Cardiac ventricle fibroblast (primary cell): ENCODE results near the gene IL2RG. TPM values are rescaled to one million over a fixed set of nuclear protein-coding genes. Genes with fewer than 3 reads are reported as not detected.

Experiments
- total RNA-seq: library from RNA; depleted of rRNA; stranded (reverse); fragments of >200 nt; gene quantifications from 2 replicates; pipeline ENCODE4 v1.2.3, GENCODE V29; 2015

IL2RG gene
- not detected in 2 replicates for total RNA-seq

GRCh38 chrX:71111141-71111843 is at the start of gene IL2RG:
Gene IL2RG, minus strand, starts transcription at chrX:71111577. Its CDS starts 38 bp downstream, at chrX:71111539.

GRCh38 chrX:71144651-71145050 is 33.3 kb upstream of the IL2RG start, which contains the start of gene NLGN3:
Gene NLGN3, plus strand, starts transcription at chrX:71144841. Its CDS starts 2,909 bp downstream, at chrX:71147750.

GRCh38 chrX:71118032-71118984 is 6.9 kb upstream of the IL2RG start, which contains the start of gene MED12:
Gene MED12, plus strand, starts transcription at chrX:71118596. Its CDS starts 159 bp downstream, at chrX:71118755.

DNA sequence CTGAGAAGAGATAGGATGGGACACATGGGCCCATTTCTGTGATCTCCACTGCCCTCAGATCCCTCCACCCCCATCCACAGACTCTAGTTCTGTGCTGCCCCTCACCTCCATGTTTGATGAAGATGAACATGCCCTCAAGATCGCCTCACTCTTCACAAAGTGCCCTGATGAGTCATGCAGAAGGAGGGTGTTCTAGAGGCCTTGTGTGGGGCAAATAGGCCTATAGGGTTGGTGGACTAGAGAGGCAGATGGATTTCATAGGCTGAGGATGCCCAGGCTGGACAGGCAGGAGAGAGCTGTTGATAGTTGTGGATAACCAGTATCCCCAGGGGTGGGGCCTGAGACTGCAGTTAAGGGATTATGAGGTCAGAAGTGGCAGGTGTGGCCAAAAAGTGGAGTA is 5.0 kb downstream of the IL2RG start, which contains the start of gene CXorf65:
Gene CXorf65, minus strand, starts transcription at position 314 of the 400 bp plus-strand sequence. Its CDS starts 184 bp downstream, at position 130.

DNA sequence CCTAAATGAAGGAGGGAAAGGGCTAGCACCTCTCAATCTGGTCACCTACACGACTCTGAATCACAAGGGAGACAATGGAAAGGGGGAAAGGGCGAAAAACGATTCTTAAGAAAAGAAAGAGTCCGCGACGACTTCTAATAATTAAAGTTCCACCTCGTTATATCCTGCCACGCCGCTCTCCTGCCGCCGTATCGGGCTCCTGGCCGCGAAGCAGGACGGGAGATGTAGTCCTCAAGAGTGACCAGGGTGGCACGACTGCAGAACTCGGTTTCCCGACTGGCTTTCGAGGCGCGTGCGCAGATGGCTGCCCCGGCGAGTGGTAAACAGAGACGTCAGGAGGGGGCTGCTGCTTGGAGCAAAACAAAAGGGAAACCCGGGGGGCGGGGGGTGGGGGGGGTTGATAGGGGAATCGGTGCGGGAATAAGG is 15.8 kb downstream of the IL2RG start, which contains the start of gene FOXO4:
Gene FOXO4, plus strand, starts transcription at position 297 of the 426 bp plus-strand sequence. CDS start 678 bp downstream, outside the sequence.

GRCh38 chrX:71068044-71068918 is 43.1 kb downstream of the IL2RG start, which contains the start of gene SNX12:
Gene SNX12, minus strand, starts transcription at chrX:71068334. Its CDS starts 28 bp downstream, at chrX:71068306.

Other genes with a start within 250 kb of the IL2RG start
- not detected in 2 replicates for gene TEX11, start 202.9 kb downstream of the IL2RG start, total RNA-seq
- gene SLC7A3, start 180.5 kb downstream of the IL2RG start, total RNA-seq, result 0.15 TPM in 1 of 2 replicates, not detected in the other
- gene SNX12, start 43.2 kb downstream of the IL2RG start, total RNA-seq, result 49.6 and 51.0 TPM in 2 replicates
- gene FOXO4, start 15.7 kb downstream of the IL2RG start, total RNA-seq, result 3.9 and 6.2 TPM in 2 replicates
- not detected in 2 replicates for gene CXorf65, start 4.8 kb downstream of the IL2RG start, total RNA-seq
- gene MED12, start 7.0 kb upstream of the IL2RG start, total RNA-seq, result 24.5 and 27.3 TPM in 2 replicates
- 0.10 and 0.44 TPM in 2 replicates for gene NLGN3, start 33.3 kb upstream of the IL2RG start, total RNA-seq
- gene GJB1, start 111.6 kb upstream of the IL2RG start, total RNA-seq, result not detected in 2 replicates
- 11.9 and 17.7 TPM in 2 replicates for gene ZMYM3, start 142.6 kb upstream of the IL2RG start, total RNA-seq
- gene NONO, start 172.1 kb upstream of the IL2RG start, total RNA-seq, result 220 and 236 TPM in 2 replicates
- 0.24 TPM in 1 of 2 replicates, not detected in the other for gene ITGB1BP2, start 190.2 kb upstream of the IL2RG start, total RNA-seq